D341Med (cell line): ENCODE measurements around the gene TTC17.
A peak's percentile ranks its signal among the peaks of the same experiment; 100 is the strongest.
"Not testable (repeated sequence)": the region's sequence is repeated elsewhere in the genome, so short reads cannot be mapped to it uniquely, and the experiment has no call there.

Source experiments
- DNase-seq: peaks from one replicate; pipeline ENCODE4 v3.0.0; 2012; ENCODE audit warnings: low spot score

The TTC17 gene

DNA sequence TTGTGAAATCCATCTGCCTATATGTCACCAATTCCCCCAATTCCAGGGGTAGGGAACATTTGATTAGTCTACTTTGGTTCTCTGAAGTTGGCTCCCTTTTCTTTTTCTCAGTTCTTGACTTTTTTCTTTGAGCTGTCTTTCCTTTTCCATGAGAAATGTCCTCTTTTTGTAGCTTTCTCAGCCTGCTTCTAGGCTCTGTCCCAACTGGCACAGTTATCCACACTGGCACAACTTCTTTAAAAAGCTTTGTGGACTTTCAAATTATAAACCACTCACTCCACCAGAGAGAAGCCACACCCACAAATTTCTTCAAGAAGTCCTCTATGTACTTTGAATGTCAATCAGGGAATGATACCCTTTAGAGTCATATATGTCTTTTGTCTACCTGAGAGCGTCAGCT is 100.5 kb downstream of the TTC17 start:
- no peak for DNase-seq

DNA sequence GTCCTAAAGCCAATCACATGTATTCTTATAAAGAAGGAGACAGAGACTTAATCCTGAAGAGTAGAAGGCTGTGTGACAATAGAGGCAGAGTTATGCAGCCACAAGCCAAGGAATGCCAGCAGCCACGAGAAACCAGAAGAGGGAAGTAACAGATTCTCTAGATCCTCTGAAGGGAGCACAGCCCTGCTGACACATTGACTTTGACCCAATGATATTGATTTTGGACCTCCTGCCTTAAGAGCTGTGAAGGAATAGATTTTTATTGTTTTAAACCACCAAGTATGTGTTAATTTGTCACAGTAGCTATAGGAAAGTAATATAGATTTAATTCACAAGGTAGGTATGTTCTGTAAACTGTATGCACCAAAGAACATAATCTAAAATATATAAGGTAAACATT is 103.6 kb downstream of the TTC17 start:
- DNase-seq: no peak

GRCh38 chr11:43467958-43468357 is 109.2 kb downstream of the TTC17 start:
- no peak for DNase-seq

- DNase-seq: not testable (repeated sequence)
These were observed 118.8 kb downstream of the TTC17 start for GRCh38 chr11:43477491-43477890.

DNA sequence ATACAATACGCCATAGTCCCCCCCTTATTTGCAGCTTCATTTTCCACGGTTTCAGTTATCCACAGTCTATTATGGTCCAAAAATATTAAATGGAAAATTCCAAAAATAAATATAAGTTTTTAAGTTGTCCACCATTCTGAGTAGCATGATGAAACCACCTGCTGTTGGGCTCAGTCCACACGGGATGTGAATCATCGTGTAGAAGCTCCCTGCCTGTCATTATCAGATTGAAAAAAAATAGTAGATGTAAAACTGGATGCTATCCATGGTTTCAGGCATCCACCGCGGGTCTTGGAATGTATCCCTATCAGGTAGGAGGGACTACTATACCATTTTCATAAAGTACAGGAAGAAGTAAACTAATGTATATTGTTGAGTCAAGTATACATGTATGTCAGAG is 127.4 kb downstream of the TTC17 start:
- DNase-seq: no peak

- no peak for DNase-seq
These were observed 131.2 kb downstream of the TTC17 start for GRCh38 chr11:43489869-43490465.

- no peak for DNase-seq
These were observed 134.0 kb downstream of the TTC17 start for GRCh38 chr11:43492701-43493100.

- DNase-seq: no peak
These were observed 134.7 kb downstream of the TTC17 start for GRCh38 chr11:43493431-43493830.

DNA sequence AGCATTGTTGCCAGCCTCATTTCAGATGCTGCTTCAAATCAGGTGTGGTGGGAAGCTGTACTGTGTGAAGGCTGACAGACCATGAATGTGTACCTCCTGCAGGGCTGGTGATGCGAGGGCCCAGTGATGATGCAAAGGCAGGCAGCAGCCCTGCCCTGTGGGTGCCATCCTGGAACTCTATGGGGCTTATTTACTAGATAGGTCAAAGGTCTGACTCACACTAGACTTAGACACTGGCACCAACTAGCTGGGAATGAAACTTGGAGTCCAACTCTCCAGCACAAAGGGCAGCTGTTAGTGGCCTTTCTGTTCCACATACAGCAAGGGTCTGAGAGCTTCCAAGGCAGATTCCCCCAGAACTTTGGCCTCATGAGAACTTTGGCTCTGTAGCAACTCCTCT is 138.4 kb downstream of the TTC17 start:
- DNase-seq: no peak

DNA sequence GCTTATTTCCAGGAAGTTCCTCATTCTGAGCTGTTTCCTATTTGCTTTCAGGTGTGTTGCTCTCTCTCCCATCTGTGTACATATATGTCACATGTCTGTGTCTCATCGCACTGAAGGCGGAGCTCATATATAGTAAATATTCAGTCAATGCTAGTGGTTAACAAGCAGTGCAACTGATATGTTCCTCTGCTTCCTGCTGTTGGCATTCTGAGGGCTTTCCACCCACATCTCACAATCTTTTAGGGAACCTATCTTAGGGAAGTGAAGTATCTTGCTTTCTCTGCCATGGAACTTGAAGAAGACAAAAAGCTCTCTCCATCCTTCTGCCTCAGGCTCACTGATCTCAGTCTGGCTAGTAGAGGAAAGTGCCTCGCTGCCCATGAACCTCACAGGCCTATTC is 139.8 kb downstream of the TTC17 start:
- no peak for DNase-seq

GRCh38 chr11:43503417-43503816 is 144.7 kb downstream of the TTC17 start:
- no peak for DNase-seq

GRCh38 chr11:43504316-43504950 is 145.7 kb downstream of the TTC17 start:
- peak; percentile 44 for DNase-seq

- no peak for DNase-seq
These were observed 146.5 kb downstream of the TTC17 start for GRCh38 chr11:43505171-43505570.

- no peak for DNase-seq
These were observed 148.5 kb downstream of the TTC17 start for GRCh38 chr11:43507171-43507570.

- DNase-seq: no peak
These were observed 149.8 kb downstream of the TTC17 start for GRCh38 chr11:43508511-43508918.

DNA sequence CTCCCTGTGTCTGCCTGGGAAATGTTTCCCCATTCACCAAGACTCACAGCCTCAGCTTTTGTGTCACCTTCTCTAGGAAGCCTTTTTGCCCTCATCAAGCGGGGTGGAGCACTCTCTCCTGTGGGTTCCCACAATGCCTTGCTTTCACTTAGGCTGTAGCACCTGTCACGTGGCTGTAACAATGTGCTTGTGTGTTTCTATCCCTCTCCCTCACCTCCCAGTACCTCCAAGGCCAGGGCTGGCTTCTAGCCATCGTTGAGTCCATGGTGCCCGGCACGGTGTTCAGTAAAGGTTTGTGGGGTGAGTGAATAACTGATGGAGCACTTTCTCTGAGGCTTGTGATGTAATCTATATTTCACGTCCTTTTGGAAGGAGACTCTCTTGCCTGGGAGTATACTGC is 153.2 kb downstream of the TTC17 start:
- DNase-seq: no peak

DNA sequence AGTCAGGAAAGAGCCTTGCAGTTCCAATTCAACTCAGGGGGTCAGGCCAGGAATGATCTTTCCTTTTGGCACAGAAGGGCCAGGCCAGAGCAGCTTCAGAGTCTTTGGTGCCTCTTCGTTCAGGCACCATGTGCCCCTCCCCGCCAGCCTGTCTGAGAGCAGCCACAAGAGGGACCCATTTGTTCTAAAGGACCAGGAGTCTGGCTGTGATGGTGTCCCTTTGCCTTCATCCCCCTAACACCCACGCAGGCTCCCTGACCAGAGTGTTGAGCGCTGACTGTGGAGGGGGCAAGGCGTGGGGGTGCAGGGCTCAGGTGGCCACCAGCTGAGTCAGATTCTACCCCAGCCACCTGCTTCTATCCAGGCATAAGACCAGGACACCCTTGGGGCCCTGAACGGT is 156.4 kb downstream of the TTC17 start:
- DNase-seq: peak; percentile 60

DNA sequence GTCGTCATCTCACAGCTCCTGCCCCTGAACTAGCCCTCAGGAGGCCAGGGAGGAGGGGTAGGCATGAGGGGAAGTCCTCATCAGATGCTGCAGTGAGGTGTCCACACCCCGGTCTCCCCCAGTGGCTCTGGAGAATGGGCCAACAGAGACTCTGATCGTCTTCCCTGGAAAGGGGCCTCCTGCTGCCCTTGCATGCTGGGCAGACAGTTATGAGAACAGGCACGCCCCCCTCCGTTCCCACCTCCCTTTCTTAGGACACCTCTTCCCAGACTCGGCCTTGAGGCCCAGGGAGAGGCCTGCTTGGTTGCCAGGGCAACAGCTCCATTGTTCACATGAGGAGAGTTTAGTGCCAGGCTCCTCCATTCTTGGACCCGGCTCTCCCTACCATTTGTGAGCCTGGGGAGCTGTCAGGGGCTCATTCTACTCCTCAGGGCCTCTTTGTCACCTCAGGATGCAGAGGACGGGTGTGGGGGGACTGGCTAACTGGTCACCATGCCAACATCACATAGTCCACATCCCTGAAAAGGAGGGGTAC is 157.7 kb downstream of the TTC17 start:
- DNase-seq: no peak

GRCh38 chr11:43517518-43517917 is 158.8 kb downstream of the TTC17 start:
- no peak for DNase-seq

DNA sequence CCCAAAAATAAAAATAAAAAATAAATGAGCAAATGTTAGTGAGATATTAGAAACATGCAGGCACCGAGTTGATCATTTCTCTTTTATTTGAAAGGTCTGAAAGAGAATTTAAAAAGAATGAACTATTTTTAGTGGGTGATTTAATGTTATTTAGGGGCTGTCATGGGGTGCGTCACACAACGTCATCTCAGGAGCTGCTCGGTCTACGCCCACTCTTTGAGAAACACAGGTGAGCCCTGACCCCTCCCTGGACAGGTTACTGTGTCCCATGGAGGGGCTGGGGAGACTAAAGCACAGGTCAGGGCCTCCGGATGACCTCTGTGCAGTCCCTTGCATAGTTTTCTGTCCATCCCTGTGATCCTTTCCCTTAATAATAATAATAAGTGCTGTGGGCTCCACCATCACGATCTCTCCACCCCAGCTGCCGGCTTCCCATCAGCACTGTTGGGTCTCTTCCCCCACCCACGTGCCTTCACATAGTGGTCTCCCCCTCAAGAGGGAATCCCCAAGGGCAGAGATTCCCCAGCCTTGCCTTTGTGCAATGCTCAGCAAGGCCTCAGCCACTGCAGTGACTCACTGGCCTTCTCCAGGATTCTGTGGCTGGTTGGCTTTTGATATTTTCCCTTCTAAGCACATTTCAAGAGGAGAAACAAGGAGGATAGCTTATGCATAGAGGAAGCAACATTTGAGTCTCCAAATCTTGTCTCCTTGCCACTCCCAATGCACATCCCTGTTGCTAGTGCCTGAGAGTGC is 159.9 kb downstream of the TTC17 start:
- DNase-seq: no peak

DNA sequence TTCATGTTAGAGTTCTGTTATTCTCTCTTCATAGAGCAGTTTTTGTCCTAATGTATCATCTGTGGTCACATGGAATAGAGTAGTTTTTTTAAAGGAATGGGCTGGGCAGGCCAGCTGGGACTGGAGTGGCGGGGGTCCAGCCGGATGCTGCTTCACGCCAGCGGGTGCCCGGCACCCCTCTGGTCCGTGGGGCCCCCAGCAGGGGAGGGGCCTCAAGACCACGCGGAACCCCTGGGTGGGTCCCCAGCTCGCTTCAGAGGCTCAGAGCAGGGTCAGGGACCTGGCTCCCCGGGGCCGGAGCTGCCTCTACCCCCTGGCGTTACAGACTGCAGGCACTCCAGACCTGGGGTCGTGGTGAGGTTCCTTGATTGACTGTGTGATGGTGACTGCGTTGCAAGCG is 162.8 kb downstream of the TTC17 start:
- no peak for DNase-seq

- DNase-seq: no peak
These were observed 164.9 kb downstream of the TTC17 start for GRCh38 chr11:43523632-43524031.

DNA sequence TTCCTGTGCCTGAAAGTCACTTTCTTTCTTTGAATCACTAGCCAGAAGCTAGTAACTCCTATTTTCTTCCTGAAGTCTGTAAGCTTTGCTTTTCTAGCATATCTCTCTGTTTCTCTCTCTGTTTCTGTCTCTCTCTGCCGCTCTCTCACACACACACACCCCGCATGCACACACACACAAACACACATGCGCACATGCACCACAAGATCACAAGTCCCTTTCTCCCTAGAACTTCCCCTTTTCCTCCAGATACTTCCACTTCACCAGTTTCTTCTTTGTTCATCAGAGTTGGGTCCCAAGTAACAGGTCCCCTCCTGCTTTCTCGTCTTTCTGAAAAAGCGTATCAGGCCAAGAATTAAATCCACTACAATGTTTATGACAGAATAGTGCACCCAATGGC is 173.3 kb downstream of the TTC17 start:
- no peak for DNase-seq
